ENCODE measurements around the gene FCRL1.

FCRL1 gene

GRCh38 chr1:157819896-157820295 lies at the start of gene FCRL1:
Gene FCRL1, minus strand, starts transcription at chr1:157820120. Its CDS starts 83 bp downstream, at chr1:157820037.
- DNase-seq, result no peak

- DNase-seq, result no peak
Measured at GRCh38 chr1:157868654-157869053, 48.7 kb upstream of the FCRL1 start.

- DNase-seq, result no peak
Measured at GRCh38 chr1:157862114-157863070, 42.5 kb upstream of the FCRL1 start.

GRCh38 chr1:157856538-157856937 lies 36.6 kb upstream of the FCRL1 start:
- no peak for DNase-seq

GRCh38 chr1:157852476-157852875 lies 32.6 kb upstream of the FCRL1 start:
- no peak for DNase-seq

- DNase-seq, result no peak
Measured at GRCh38 chr1:157849229-157849875, 29.4 kb upstream of the FCRL1 start.

- DNase-seq, result no peak
Measured at GRCh38 chr1:157844089-157844830, 24.3 kb upstream of the FCRL1 start.

GRCh38 chr1:157842939-157843338 lies 23.0 kb upstream of the FCRL1 start:
- DNase-seq, result no peak

- no peak for DNase-seq
Measured at GRCh38 chr1:157841708-157842107, 21.8 kb upstream of the FCRL1 start, which contains the start of gene CD5L. Gene CD5L, minus strand, starts transcription at chr1:157841808. Its CDS starts 107 bp downstream, at chr1:157841701.

GRCh38 chr1:157838966-157839365 lies 19.0 kb upstream of the FCRL1 start:
- DNase-seq, result no peak

- DNase-seq, result no peak
Measured at GRCh38 chr1:157834430-157834829, 14.5 kb upstream of the FCRL1 start.

GRCh38 chr1:157833145-157833544 lies 13.2 kb upstream of the FCRL1 start:
- no peak for DNase-seq

- DNase-seq, result no peak
Measured at GRCh38 chr1:157831968-157832626, 12.2 kb upstream of the FCRL1 start.

- no peak for DNase-seq
Measured at GRCh38 chr1:157830887-157831286, 11.0 kb upstream of the FCRL1 start.

- no peak for DNase-seq
Measured at GRCh38 chr1:157829711-157830110, 9.8 kb upstream of the FCRL1 start.

GRCh38 chr1:157829210-157829609 lies 9.3 kb upstream of the FCRL1 start:
- DNase-seq, result no peak

GRCh38 chr1:157820299-157820698 lies 379 bp upstream of the FCRL1 start:
- DNase-seq, result no peak

- DNase-seq, result no peak
Measured at GRCh38 chr1:157819215-157819614, 705 bp downstream of the FCRL1 start.

GRCh38 chr1:157813269-157813668 lies 6.7 kb downstream of the FCRL1 start:
- DNase-seq, result no peak

- no peak for DNase-seq
Measured at GRCh38 chr1:157806431-157807149, 13.3 kb downstream of the FCRL1 start.

- no peak for DNase-seq
Measured at GRCh38 chr1:157803851-157804250, 16.1 kb downstream of the FCRL1 start.

GRCh38 chr1:157799996-157800395 lies 19.9 kb downstream of the FCRL1 start:
- no peak for DNase-seq

Measured in NCI-H526 treated with DMSO at 0.1 percent for 48 hours (cell line).